GM12878 (cell line): Measurements from ENCODE around the gene SMG6. TPM values are rescaled to one million over a fixed set of nuclear protein-coding genes. Genes with fewer than 3 reads are reported as not detected.

ENCODE experiments used
- ATAC-seq: fragments of 200-7000 bp; cut with Tn5 transposase; 3 replicates; pipeline ENCODE4 v1.9.1; 2020; ENCODE audit warnings: mild to moderate bottlenecking, moderate library complexity
- BruUV-seq: library from RNA; stranded (reverse); fragments of 400-500 nt; replicated peaks from 2 replicates; lab custom pipeline; 2021; lab: Mats Ljungman, UMichigan
- CTCF ChIA-PET: fragments of 300-600 bp; sonication (Branson Sonifier 250); formaldehyde crosslinking; extraction: SDS; loops from one replicate; lab custom pipeline; 2021; ENCODE audit warnings: inconsistent platforms; lab: Yijun Ruan, JAX
- POLR2A ChIA-PET: fragments of 350-600 bp; formaldehyde crosslinking; extraction: SDS; loops from one replicate; lab custom pipeline; 2021; ENCODE audit warnings: inconsistent platforms; lab: Charles Lee
- RAD21 ChIA-PET: fragments of 300-600 bp; sonication (Branson Sonifier 250); formaldehyde crosslinking; loops from one replicate; lab custom pipeline; 2023; ENCODE audit warnings: antibody characterized with exemption; ENCODE audit not compliant: unreplicated experiment; lab: Charles Lee
- SMC1A ChIA-PET: fragments of 300-600 bp; sonication (Branson Sonifier 250); formaldehyde crosslinking; loops from one replicate; lab custom pipeline; 2023; ENCODE audit not compliant: unreplicated experiment, uncharacterized antibody; lab: Charles Lee
- DNase-seq: peaks from one replicate; pipeline ENCODE4 v3.0.0-alpha.2; 2011; ENCODE audit warnings: low read depth, low spot score
- FAIRE-seq: peaks from 3 replicates; lab custom pipeline; 2011; peaks lifted over from hg19 to GRCh38; lab: Jason Lieb, UNC
- H2AFZ ChIP-seq: 2 replicates; pipeline ENCODE4 v1.6.0; 2011; ENCODE audit warnings: low read depth, low read length, control low read depth; ENCODE audit not compliant: control insufficient read depth
- H3K27ac ChIP-seq: 2 replicates; pipeline ENCODE4 v1.5.1; 2011; ENCODE audit warnings: control low read depth; ENCODE audit not compliant: control insufficient read depth, insufficient read depth
- H3K27me3 ChIP-seq, 2 experiments: replicated peaks in 1 of 2; 2 replicates each; pipeline versions ENCODE4 v1.6.0 to v1.6.1; 2011; ENCODE audit warnings: low read length in 1 of 2; ENCODE audit not compliant: control insufficient read depth in 2 of 2, insufficient read depth in 2 of 2
- H3K36me3 ChIP-seq, 2 experiments: 2 replicates each; pipeline ENCODE4 v1.5.1; 2011; ENCODE audit warnings: low read length in 1 of 2; ENCODE audit not compliant: control insufficient read depth in 2 of 2, insufficient read depth in 2 of 2
- H3K4me1 ChIP-seq: 2 replicates; pipeline ENCODE4 v1.6.1; 2011; ENCODE audit warnings: mild to moderate bottlenecking, low read length, moderate library complexity, mixed read lengths; ENCODE audit not compliant: control insufficient read depth, insufficient read depth
- H3K4me2 ChIP-seq: 2 replicates; pipeline ENCODE4 v1.6.0; 2011; ENCODE audit warnings: control low read depth; ENCODE audit not compliant: control insufficient read depth, insufficient read depth
- H3K4me3 ChIP-seq: fragments of 200-600 bp; sonication (generic); 2 replicates; pipeline ENCODE4 v1.5.1; 2016
- H3K79me2 ChIP-seq: 2 replicates; pipeline ENCODE4 v1.6.0; 2011; ENCODE audit warnings: low read length; ENCODE audit not compliant: control insufficient read depth, insufficient read depth
- H3K9ac ChIP-seq: 2 replicates; pipeline ENCODE4 v1.8.0; 2011; ENCODE audit warnings: low read length, control low read depth, mixed read lengths; ENCODE audit not compliant: control insufficient read depth, insufficient read depth
- H3K9me3 ChIP-seq: replicated peaks from 3 replicates; pipeline ENCODE4 v1.5.1; 2011; ENCODE audit warnings: mild to moderate bottlenecking, low read length; ENCODE audit not compliant: control insufficient read depth, insufficient read depth
- H4K20me1 ChIP-seq: 2 replicates; pipeline ENCODE4 v1.6.0; 2011; ENCODE audit not compliant: control insufficient read depth, insufficient read depth
- CBX3 ChIP-seq: fragments of 200-600 bp; sonication (generic); IDR thresholded peaks from 2 replicates; pipeline ENCODE4 v1.6.1; 2016; ENCODE audit warnings: low read depth, borderline replicate concordance
- EED ChIP-seq: sonication (generic); IDR thresholded peaks from 2 replicates; pipeline ENCODE4 v1.6.1; 2016; ENCODE audit warnings: antibody characterized with exemption, low read depth
- ETV6 ChIP-seq, 2 experiments: fragments of 450-650 bp in 1 of 2; IDR thresholded peaks in 1 of 2; conservative IDR thresholded peaks in 1 of 2; 2 replicates each; pipeline ENCODE4 v1.6.1; 2014; ENCODE audit warnings: antibody characterized with exemption in 1 of 2, borderline replicate concordance in 1 of 2, low read depth in 1 of 2, mild to moderate bottlenecking in 1 of 2, moderate library complexity in 1 of 2
- MEF2B ChIP-seq: fragments of 450-650 bp; IDR thresholded peaks from 2 replicates; pipeline ENCODE4 v1.6.1; 2018; ENCODE audit warnings: mild to moderate bottlenecking, moderate library complexity; ENCODE audit not compliant: partially characterized antibody, poor library complexity, severe bottlenecking
- PML ChIP-seq: IDR thresholded peaks from 2 replicates; pipeline ENCODE4 v1.6.1; 2012; ENCODE audit warnings: low read length, inconsistent platforms
- POLR2AphosphoS5 ChIP-seq: IDR thresholded peaks from 2 replicates; pipeline ENCODE4 v1.6.1; 2011; ENCODE audit warnings: mild to moderate bottlenecking, low read length, inconsistent platforms
- RFX5 ChIP-seq: IDR thresholded peaks from 2 replicates; pipeline ENCODE4 v1.6.1; 2011; ENCODE audit warnings: low read depth, low read length, improper control_type of control experiment
- SMAD5 ChIP-seq: IDR thresholded peaks from 2 replicates; pipeline ENCODE4 v1.6.1; 2016; ENCODE audit warnings: antibody characterized with exemption, low read depth
- TCF12 ChIP-seq: IDR thresholded peaks from 2 replicates; pipeline ENCODE4 v1.6.1; 2011; ENCODE audit warnings: low read depth, mild to moderate bottlenecking, low read length
- WRNIP1 ChIP-seq: IDR thresholded peaks from 2 replicates; pipeline ENCODE4 v1.6.1; 2011; ENCODE audit warnings: low read depth, low read length, improper control_type of control experiment, borderline replicate concordance
- ZNF274 ChIP-seq: IDR thresholded peaks from one replicate; pipeline ENCODE4 v1.8.0; 2011; ENCODE audit not compliant: insufficient read length, insufficient read depth
- WGBS: methylation state at CpG from one replicate; pipeline ENCODE4 v1.1.6; 2016; ENCODE audit warnings: low lambda C conversion rate; ENCODE audit not compliant: insufficient replicate concordance, insufficient coverage; ENCODE audit errors: missing lambda C conversion rate; 5-methylcytosine and 5-hydroxymethylcytosine counted together
- in situ Hi-C: fragments of 300-500 bp; cut with MboI; formaldehyde crosslinking; loops from 9 replicates; pipeline ENCODE4 v1.14.3; 2018; ENCODE audit warnings: mixed read lengths
- intact Hi-C: fragments of 100-400 bp; cut with micrococcal nuclease; formaldehyde crosslinking; loops from one replicate; pipeline ENCODE4 v1.14.2; 2022; ENCODE audit not compliant: unreplicated experiment
- polyA plus RNA-seq, 11 experiments: library from polyadenylated mRNA; depleted of rRNA in 4 of 11; unstranded in 6 of 11; stranded (reverse) in 5 of 11; fragments of >200 nt; fragmentation: Nextera tagmentation in 4 of 11; fragmentation: Illumina TruSeq in 1 of 11; extraction: Ambion mirVana in 4 of 11; extraction: Trizol in 1 of 11; gene quantifications; 1 replicate in 1 of 11; 2 replicates in 10 of 11; pipeline versions ENCODE4 v1.2.1 to v1.2.3, GENCODE V29; 2011 to 2016; ENCODE audit warnings: inconsistent platforms in 2 of 11, missing spikeins in 2 of 11, low read depth in 1 of 11
- total RNA-seq, 4 experiments: library from RNA; depleted of rRNA in 3 of 4; stranded (reverse); fragments of >200 nt in 3 of 4; fragmentation: Illumina TruSeq in 1 of 4; extraction: Trizol in 1 of 4; gene quantifications; 2 replicates each; pipeline versions ENCODE4 v1.2.1 to v1.2.3, GENCODE V29; 2013 to 2021
- TF ChIP-seq, protein P1 (sequence below): fragments of 450-650 bp; IDR thresholded peaks from 2 replicates; pipeline ENCODE4 v1.6.1; 2017; ENCODE audit warnings: mild to moderate bottlenecking, moderate library complexity
- TF ChIP-seq, protein P2 (sequence below): IDR thresholded peaks from 2 replicates; pipeline ENCODE4 v1.6.1; 2011; ENCODE audit warnings: low read depth, low read length, improper control_type of control experiment, borderline replicate concordance
- TF ChIP-seq, protein P3 (sequence below): fragments of 450-650 bp; IDR thresholded peaks from 2 replicates; pipeline ENCODE4 v1.6.1; 2018; ENCODE audit warnings: mild to moderate bottlenecking, low read depth, moderate library complexity; ENCODE audit not compliant: partially characterized antibody
- TF ChIP-seq, protein P4 (sequence below): fragments of 450-650 bp; IDR thresholded peaks from 2 replicates; pipeline ENCODE4 v1.6.1; 2016; ENCODE audit warnings: mild to moderate bottlenecking

The SMG6 gene
- total and polyA plus RNA-seq, 10 of the 15 experiments (the other 5 are each of a cell fraction or from before 2014, with no cell fraction given), result 0.58 to 28.7 (median 15.7) TPM

DNA sequence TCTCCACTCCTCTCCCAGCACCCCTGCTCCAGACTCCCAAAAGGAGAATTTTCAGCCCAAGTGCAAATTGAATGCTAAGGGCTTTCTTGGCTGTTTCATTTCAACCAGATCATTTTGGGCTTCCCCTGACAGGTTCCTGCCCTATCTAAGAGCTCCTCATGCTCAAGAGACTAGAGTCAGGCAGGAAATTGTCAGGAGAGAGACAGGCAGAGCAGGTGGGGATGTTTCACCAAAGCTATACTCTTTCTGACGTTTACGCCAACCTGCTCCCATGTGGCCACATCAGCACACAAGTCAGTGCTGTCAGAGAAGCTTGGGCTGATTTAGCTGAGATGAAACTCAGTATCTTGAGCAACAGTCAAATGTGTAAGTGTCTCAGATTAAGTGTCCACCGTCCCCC is 217.3 kb downstream of the SMG6 start:
- CTCF ChIA-PET, result interaction anchor here (0.6 to 11.4 kb wide), 6 partner anchors 16 to 159 kb away, joined by 3 to 126 read pairs (median 6); partner anchors contain the start of gene HIC1
- peaks cover 76% of the 10 kb centered on the region for H3K4me1 ChIP-seq
- FAIRE-seq, result no peak
- TF ChIP-seq, protein P1, sequence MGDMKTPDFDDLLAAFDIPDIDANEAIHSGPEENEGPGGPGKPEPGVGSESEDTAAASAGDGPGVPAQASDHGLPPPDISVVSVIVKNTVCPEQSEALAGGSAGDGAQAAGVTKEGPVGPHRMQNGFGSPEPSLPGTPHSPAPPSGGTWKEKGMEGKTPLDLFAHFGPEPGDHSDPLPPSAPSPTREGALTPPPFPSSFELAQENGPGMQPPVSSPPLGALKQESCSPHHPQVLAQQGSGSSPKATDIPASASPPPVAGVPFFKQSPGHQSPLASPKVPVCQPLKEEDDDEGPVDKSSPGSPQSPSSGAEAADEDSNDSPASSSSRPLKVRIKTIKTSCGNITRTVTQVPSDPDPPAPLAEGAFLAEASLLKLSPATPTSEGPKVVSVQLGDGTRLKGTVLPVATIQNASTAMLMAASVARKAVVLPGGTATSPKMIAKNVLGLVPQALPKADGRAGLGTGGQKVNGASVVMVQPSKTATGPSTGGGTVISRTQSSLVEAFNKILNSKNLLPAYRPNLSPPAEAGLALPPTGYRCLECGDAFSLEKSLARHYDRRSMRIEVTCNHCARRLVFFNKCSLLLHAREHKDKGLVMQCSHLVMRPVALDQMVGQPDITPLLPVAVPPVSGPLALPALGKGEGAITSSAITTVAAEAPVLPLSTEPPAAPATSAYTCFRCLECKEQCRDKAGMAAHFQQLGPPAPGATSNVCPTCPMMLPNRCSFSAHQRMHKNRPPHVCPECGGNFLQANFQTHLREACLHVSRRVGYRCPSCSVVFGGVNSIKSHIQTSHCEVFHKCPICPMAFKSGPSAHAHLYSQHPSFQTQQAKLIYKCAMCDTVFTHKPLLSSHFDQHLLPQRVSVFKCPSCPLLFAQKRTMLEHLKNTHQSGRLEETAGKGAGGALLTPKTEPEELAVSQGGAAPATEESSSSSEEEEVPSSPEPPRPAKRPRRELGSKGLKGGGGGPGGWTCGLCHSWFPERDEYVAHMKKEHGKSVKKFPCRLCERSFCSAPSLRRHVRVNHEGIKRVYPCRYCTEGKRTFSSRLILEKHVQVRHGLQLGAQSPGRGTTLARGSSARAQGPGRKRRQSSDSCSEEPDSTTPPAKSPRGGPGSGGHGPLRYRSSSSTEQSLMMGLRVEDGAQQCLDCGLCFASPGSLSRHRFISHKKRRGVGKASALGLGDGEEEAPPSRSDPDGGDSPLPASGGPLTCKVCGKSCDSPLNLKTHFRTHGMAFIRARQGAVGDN, result peak; percentile 48; the same call in 1 of the 2 replicates
- TF ChIP-seq SMAD5 (0 out of 2 replicates have a peak, but pooled peaks have one; percentile 43), CBX3 (no peak), ZNF274 (no peak), PML (no peak), RFX5 (no peak), MEF2B (no peak), TCF12 (no peak), ETV6 (conservative IDR thresholded peaks at IDR 0.05 in 1 of 2, IDR thresholded peaks at IDR 0.05 in 1 of 2; ENCODE audit: borderline replicate concordance in 1 of 2, low read depth in 1 of 2) (peak in 1 of 2 experiments; percentile 10; a peak in 1 of 4 replicates), POLR2AphosphoS5 (no peak), EED (0 out of 2 replicates have a peak, but pooled peaks have one; percentile 41), WRNIP1 (no peak)
- TF ChIP-seq, protein P2, sequence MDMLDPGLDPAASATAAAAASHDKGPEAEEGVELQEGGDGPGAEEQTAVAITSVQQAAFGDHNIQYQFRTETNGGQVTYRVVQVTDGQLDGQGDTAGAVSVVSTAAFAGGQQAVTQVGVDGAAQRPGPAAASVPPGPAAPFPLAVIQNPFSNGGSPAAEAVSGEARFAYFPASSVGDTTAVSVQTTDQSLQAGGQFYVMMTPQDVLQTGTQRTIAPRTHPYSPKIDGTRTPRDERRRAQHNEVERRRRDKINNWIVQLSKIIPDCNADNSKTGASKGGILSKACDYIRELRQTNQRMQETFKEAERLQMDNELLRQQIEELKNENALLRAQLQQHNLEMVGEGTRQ, result no peak
- TF ChIP-seq, protein P3, sequence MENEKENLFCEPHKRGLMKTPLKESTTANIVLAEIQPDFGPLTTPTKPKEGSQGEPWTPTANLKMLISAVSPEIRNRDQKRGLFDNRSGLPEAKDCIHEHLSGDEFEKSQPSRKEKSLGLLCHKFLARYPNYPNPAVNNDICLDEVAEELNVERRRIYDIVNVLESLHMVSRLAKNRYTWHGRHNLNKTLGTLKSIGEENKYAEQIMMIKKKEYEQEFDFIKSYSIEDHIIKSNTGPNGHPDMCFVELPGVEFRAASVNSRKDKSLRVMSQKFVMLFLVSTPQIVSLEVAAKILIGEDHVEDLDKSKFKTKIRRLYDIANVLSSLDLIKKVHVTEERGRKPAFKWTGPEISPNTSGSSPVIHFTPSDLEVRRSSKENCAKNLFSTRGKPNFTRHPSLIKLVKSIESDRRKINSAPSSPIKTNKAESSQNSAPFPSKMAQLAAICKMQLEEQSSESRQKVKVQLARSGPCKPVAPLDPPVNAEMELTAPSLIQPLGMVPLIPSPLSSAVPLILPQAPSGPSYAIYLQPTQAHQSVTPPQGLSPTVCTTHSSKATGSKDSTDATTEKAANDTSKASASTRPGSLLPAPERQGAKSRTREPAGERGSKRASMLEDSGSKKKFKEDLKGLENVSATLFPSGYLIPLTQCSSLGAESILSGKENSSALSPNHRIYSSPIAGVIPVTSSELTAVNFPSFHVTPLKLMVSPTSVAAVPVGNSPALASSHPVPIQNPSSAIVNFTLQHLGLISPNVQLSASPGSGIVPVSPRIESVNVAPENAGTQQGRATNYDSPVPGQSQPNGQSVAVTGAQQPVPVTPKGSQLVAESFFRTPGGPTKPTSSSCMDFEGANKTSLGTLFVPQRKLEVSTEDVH, result no peak
- TF ChIP-seq, protein P4, sequence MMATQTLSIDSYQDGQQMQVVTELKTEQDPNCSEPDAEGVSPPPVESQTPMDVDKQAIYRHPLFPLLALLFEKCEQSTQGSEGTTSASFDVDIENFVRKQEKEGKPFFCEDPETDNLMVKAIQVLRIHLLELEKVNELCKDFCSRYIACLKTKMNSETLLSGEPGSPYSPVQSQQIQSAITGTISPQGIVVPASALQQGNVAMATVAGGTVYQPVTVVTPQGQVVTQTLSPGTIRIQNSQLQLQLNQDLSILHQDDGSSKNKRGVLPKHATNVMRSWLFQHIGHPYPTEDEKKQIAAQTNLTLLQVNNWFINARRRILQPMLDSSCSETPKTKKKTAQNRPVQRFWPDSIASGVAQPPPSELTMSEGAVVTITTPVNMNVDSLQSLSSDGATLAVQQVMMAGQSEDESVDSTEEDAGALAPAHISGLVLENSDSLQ, result peak; percentile 18; the same call in 1 of the 2 replicates

More for the DNA sequence above, 217.3 kb downstream of the SMG6 start:
- Histone ChIP-seq H3K4me3 (no peak overlapping the region), H3K9ac (peak overlapping the region; percentile 0), H3K9me3 (no peaks in the 10 kb centered on the region), H3K36me3 (peaks cover 10 to 11% of the 10 kb centered on the region in 2 experiments), H3K27me3 (no peaks in the 10 kb centered on the region), H3K27ac (peak overlapping the region; percentile 93), H4K20me1 (no peaks in the 10 kb centered on the region), H3K79me2 (peaks cover 16% of the 10 kb centered on the region), H2AFZ (no peak overlapping the region), H3K4me2 (peak overlapping the region; percentile 28; the same call in 1 of the 2 replicates)
- RAD21 ChIA-PET, result interaction anchor here (0.7 to 10.4 kb wide), 10 partner anchors 9 to 178 kb away, joined by 3 to 160 read pairs (median 30); partner anchors contain the start of gene HIC1
- POLR2A ChIA-PET, result interaction anchor here (0.9 to 10.8 kb wide), 8 partner anchors 9 to 175 kb away, joined by 3 to 148 read pairs (median 4); no protein-coding TSS in a partner anchor
- in situ Hi-C loops, result no loop called here
- no TSS peak for BruUV-seq
- intact Hi-C loops, result no loop called here
- 3% methylated on average over 3 of the region's 3 CpGs for WGBS
- ATAC-seq (no peak), DNase-seq (no peak)
- SMC1A ChIA-PET, result interaction anchor here (0.6 to 7.1 kb wide), 13 partner anchors 16 to 179 kb away, joined by 3 to 107 read pairs (median 12); partner anchors contain the start of gene HIC1
